Stimulated activated CD4-positive, alpha-beta T cell treated with anti-CD3 and anti-CD28 coated beads, Interleukin-1b, Interleukin-23, amount 100 ng/mL, for 4 hours (primary cell): ENCODE data around the gene RCC2.
"Not testable (repeated sequence)": the region's sequence is repeated elsewhere in the genome, so short reads cannot be mapped to it uniquely, and the experiment has no call there.

Experiments
- DNase-seq, 2 donors: peaks; one replicate each; pipeline ENCODE4 v3.0.0-alpha.2; 2020; ENCODE audit warnings: low read depth in 2 of 2

RCC2 gene

GRCh38 chr1:17419626-17420328 is 19.7 kb downstream of the RCC2 start:
- peak; percentile 64 to 66 for DNase-seq

GRCh38 chr1:17416389-17416788 is 23.1 kb downstream of the RCC2 start:
- DNase-seq: no peak

DNA sequence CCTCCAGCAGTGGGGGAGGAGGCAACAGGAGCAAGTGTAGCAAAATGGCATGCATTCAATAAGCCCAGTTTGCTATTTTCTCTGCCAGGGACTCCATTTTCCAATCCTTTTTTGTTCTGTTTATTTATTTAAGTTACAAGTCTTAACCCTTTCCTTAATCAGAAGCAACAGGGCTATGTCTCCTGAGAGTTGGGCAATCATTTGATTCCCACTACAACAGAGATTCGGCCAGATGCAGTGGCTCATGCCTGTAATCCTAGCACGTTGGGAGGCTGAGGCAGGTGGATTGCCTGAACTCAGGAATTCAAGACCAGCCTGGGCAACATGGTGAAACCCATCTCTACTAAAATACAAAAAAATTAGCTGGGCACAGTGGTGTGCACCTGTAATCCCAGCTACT is 25.5 kb downstream of the RCC2 start:
- DNase-seq: no peak

- DNase-seq: no peak
Observed at GRCh38 chr1:17412093-17412870, 27.2 kb downstream of the RCC2 start.

GRCh38 chr1:17409391-17409811 is 30.1 kb downstream of the RCC2 start:
- DNase-seq: no peak

- not testable (repeated sequence) for DNase-seq
Observed at GRCh38 chr1:17407786-17408514, 31.5 kb downstream of the RCC2 start.

GRCh38 chr1:17406760-17407475 is 32.6 kb downstream of the RCC2 start:
- not testable (repeated sequence) for DNase-seq

DNA sequence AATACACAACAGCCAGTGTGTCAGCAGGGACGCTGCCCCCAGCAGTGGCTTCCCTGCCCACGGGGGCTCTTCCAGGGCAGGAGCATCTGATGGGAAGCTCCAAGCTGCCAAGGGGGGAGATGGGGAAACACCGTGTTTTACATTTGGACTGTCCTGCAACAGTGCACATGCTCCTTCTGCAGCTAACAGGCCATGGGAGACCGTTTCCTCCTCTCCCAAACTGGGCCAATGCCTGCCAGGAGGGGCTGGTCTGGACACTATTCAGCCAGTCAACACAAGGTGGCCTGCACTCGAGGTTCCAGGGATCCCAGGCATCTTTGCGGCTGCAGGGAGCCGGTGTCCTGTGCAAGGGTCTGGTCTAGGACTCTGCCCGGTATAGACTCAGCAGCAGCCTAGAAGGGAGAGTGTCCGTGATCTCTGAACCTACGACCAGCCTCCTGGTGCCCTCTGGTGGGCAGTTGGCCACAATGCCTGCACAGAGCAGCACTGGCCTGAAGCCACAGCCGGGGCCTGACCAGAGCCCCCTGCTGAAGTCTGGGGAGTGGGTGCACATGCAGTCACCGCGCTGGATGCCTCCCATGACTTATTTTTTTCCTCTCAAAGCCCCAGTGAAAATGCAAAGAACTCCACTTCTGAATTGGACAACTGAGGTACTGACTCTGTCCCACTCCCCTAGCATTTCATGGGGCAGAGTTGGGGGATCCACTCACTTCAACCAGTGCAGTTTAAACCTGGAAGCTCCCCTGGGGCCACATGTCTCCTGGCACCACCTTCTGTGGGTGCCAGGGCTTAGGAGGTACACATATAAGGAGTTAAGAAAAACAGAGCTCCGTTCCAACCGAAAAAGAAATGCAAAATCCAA is 33.3 kb downstream of the RCC2 start:
- DNase-seq: peak; percentile 28 to 29

GRCh38 chr1:17404820-17405219 is 34.7 kb downstream of the RCC2 start:
- no peak for DNase-seq

GRCh38 chr1:17404034-17404684 is 35.3 kb downstream of the RCC2 start:
- DNase-seq: no peak

DNA sequence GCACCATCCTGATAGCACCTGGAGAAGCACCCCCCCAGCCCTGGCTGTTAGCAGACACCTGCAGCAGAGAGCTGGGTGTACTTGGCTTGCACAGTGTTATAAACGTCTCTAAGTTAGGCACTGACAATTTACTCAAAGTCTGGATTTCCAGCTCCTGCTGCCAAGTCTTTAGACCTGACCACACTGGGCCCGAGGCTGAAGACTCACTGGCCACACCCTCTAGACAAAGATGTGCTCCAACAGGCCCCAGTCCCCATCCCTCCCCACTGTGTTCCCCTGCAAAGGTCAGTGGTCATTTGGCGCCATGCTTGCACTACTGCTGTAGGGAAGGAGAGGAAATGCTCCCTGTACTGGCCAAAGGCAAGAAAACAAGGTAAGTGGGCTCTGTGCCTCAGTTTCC is 36.4 kb downstream of the RCC2 start:
- DNase-seq: no peak

- DNase-seq: no peak
Observed at GRCh38 chr1:17401841-17402240, 37.6 kb downstream of the RCC2 start.

DNA sequence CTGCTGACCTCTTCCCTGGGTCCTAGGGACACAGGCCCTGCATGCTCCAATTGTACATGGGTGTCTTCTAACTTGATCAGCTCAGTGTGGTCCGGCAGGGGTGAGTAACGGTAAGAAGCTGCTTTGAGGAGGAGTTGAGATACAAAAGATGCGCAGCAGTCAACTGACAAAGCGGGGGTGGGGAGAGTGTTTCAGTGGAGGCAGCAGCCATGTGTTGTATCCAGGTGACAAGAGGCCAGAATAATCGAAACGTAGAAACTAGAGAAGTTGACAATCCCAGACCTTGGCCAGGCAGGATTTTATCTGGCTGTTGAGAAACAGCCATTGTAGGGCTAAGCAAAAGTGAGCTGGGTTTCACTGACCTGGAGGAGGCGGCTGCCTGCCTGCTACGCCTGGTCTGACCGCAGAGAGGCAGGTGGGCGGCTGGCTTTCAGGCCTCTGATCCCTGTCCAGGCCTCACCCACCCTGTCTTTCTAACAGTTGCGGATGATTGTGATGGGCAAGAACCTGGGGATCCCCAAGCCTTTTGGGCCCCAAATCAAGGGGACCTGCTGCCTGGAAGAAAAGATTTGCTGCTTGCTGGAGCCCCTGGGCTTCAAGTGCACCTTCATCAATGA is 38.6 kb downstream of the RCC2 start:
- no peak for DNase-seq

GRCh38 chr1:17397910-17398695 is 41.4 kb downstream of the RCC2 start:
- DNase-seq: no peak

DNA sequence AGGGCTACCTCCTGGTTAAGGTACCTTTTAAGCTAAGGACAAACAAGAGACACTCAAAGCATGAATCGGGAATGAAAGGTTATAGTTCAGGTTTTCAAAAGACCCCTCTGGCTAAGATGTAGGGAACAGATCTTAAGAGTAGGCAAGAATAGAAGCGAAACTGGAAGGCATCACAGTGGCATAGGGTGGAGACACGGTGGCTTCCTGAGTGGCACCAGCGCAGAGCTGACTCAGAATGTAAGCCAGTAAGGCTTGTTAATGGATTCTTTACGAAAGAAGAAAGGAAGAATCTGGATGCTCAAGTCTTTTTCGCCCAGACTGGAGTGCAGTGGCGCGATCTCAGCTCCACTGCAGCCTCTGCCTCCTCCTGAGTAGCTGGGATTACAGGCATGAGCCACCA is 46.2 kb downstream of the RCC2 start:
- no peak for DNase-seq

DNA sequence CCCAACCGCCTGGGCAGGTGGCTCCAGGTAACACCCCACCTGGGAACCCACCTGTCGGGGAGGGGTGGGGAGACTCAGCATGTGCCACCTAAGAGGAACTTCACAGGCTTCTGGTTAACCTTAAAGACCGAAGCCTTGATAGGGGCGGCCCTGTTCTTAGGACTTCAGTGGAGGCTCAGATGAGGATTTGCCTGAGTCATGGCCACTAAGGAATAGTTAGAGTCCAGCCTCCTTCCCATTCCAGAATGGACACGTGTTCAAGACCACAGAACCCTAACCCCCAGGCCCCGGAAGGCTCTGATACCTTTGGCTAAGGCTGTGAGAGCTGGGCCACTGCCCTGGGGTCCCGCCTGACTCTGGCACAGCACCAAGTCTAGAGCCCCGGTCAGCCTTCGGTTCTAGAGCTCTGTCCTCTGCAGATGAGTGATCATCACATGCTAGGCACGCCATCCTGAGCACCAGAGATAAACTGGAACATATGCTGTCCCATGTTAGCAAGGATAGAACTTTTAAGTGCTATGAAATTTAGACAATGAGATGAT is 47.2 kb downstream of the RCC2 start:
- no peak for DNase-seq

GRCh38 chr1:17381161-17381560 is 58.3 kb downstream of the RCC2 start:
- DNase-seq: no peak

DNA sequence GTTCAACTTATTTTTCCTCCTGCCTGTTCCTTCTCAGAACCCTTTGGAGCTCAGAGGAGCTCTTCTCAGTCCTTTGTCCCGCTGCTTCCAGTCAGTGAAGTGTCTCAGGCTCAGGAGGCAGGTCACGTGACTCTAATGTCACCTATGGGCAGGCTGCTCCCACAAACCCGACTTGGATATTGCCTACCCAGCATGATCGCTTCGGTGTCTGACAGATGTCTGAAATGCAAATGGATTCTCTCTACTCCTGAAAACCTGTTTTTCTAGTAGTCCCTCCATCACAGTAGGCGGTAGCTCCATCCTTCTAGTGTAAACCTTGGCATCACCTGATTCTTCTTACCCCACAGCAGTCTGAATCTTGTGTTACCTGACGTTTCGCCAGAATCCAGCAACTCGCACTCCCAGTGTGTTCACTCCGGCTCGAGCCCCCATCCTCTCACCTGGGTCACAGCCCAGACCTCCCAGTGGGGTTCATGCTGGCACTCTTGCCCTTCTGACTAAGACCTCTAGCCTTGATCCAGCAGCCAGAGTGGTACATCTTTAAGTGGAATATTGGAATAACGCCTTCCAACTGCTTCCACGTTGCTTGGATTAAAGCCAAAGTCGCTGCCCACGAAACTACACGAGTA is 62.0 kb downstream of the RCC2 start:
- DNase-seq: no peak
